Stimulated activated naive CD4-positive, alpha-beta T cell treated with Interleukin-2 at 50 U/mL for 16 hours (primary cell): Measurements from ENCODE around the gene SLC9A9.

ENCODE experiments used
- DNase-seq: peaks from one replicate; lab custom pipeline; 2025; lab: John Stamatoyannopoulos, UW

SLC9A9 gene

GRCh38 chr3:143321058-143321769, 527.1 kb downstream of the SLC9A9 start:
- DNase-seq: no peak

GRCh38 chr3:143315766-143316165, 532.5 kb downstream of the SLC9A9 start:
- no peak for DNase-seq

GRCh38 chr3:143314251-143315093, 533.8 kb downstream of the SLC9A9 start:
- DNase-seq: no peak

GRCh38 chr3:143313893-143314188, 534.4 kb downstream of the SLC9A9 start:
- no peak for DNase-seq

DNA sequence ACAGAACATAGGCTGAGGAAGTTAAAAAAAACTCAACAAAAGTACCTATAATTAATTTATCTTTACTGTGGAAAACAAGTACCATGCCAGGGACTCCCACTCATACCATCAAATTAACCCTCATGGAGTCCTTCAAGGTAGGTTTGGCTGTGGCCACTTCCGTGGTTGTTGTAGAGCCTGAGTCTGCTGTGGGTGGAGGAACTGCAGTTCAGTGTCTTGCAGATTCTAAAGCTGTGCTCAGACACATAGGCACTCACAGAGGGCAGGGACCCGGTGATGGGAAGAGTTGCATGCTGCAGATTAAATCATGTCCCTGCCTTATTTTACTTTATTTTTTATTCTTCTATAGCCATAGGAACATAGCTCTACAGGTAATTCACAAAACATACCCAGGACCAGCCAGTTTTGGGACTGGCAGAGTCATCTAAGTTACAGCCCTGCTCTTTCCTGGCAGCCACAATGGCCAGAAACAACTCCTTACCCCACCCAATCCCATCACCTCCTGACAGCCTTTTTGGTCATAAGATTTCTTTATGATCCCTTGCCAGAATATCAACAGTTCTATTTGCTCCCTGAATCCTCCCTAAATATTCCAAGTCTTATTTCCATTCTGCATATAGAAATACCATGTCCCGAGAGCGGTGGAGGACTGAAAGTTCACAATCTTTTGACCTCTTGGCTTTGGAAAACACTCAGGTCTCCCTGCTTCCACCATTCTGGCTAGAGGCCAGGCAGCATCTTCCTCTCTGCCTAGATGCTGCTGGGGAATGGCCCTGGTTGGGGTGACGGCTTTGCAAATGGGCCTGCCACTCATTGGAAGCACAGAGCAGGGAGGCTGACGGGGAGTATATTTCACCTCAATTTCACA, 535.0 kb downstream of the SLC9A9 start:
- no peak for DNase-seq

GRCh38 chr3:143311096-143311495, 537.2 kb downstream of the SLC9A9 start:
- DNase-seq: no peak

- DNase-seq: no peak
These were observed 538.6 kb downstream of the SLC9A9 start for GRCh38 chr3:143309705-143310104.

- no peak for DNase-seq
These were observed 540.6 kb downstream of the SLC9A9 start for GRCh38 chr3:143307613-143308183.

DNA sequence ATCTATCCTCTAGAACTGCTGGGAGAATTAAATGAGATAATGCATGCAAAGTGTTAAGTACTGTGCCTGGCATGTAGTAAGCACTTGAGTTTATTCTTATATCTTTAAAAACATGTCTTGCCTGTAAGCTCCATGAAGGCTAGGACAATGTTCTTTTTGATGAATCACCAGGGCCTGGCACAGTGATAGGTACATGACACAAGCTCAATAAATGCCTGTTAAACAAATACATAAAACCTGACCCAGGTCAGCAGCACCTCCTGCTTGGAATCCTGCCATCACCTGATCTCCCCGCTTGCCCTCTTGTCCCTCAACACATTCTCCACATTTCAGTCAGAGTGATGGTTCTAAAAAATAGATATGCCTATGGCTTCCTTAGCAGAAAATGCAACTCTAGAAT, 541.9 kb downstream of the SLC9A9 start:
- no peak for DNase-seq

DNA sequence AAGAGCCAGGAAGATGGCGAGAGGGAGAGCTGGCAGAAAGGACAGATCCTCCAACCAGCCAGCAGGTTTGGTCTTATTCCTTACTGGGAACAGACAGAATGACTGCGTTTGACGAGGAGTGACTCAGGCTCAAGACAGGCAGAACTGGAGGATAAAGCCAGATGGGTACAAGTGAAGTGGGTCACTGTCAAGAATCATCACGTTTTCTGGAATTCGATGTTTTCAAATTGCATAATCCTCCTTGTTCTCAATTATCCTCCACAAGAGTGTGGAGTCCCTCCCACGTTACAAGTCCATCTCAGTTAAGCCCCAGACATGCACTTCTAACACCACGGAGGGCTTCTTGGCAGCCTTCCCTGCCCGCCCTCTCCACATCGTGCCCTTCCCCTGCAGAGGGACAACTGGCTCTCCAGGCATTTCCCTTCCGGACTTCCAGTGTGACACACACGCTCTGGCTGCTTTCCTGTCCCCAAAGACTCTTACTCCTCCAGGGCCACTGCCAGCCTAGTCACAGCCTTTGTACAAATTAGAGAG, 545.6 kb downstream of the SLC9A9 start:
- no peak for DNase-seq

DNA sequence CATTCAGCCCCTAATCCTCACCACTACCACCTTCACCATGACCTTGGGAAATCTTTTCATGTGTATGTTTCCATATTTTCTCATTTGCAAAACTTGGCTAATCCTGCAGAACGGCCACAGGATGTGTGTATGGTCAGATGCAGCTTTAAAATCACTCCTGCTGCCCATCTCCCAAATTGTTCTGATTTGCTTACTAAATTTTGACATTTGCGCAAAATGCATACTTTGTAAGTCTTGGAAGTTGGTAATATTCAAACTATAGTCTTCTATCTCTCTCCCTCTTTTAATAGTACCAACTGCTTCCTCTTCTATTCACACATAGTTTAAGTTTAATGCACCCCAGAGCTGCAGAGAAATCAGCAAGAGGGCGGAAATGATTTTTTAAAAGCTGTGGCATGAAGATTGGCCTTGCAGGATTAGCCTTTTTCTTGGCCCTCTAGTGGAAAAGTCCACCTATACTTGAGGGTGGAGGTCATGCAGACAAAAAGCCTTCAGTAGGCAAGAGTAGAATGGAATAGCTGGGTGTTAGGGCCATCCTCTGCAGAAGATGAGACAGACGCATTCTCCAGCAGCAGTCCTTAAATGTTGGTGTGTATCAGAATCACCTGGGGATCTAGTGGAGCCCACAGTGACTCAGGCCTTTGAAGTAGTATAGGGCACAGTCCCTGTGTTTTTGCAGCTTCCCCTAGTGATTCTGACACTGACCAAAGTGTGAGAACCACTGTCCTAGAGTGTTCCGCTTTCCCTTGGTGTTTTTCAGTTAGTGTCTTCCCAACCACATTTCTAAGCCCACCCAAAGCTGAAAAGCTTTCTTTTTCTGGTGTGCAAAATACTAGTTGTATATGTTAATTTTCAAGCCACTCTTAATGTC, 547.0 kb downstream of the SLC9A9 start:
- no peak for DNase-seq

DNA sequence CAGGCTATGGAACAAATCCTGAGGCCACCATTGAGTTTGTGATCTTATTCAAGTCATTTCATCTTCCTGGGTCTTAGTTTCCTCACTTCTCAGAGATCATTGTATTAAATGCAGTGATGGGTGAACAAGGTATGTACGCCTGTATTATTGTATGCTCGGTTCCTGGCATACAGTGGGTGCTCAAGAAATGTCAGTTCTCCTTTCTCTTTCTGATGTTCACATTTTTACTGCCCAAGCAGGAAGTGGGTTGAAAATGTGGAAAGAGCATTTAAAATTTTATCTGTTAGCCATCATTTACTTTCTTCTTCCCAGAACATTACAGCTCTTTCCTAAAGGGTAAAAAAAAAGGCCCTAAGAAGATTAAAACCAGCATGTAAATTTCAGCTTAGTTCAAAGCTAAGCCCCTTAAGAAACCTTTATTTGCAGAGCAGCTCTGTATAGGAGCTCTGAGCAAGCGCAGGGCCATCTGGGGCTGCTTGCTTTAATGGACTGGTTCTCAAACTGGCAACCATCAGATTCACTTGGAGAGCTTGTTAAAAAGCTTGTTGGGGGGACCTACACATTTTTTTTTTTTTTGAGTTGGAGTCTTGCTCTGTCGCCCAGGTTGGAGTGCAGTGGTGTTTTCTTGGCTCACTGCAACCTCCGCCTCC, 549.3 kb downstream of the SLC9A9 start:
- DNase-seq: no peak

GRCh38 chr3:143298380-143298779, 549.9 kb downstream of the SLC9A9 start:
- DNase-seq: no peak

DNA sequence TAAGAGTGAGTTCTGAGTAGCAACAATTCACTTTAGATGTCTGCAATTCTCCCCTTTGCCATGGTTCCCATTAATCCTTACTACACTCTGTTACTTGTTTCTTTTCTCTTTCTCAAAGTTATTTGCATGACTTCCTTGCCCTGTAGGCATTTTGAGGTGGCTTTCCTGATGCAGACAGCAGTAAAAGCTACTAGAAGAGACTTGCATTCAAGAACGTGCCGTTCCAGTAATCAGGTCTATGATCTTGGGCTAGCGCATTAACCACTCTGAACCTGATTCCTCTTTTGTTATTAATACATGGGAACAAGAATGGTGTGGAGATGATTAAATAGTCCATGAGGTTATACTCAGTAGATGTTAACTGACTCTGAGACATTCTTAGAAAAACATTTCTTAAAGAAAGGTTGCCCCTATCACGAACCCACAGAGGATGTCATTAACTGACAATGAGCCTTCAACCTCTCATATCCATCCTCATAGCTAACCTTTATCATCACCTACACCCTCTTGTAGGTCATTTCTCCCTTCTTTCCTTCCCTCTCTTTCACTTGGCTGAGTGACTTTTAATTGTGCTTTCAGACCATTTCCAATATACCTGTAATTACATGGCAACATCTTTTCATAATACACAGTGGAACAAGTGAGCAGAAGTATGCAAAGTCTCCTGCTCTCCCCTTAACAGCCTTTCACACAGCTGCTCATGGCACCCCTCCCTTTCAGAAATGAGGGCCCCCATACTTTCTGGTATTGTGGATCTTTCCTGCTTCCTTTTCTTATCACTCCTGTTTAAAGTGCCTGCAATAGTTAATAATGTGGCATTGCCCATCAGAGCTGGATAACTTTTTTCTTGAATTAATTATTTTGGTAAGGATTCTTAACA, 552.8 kb downstream of the SLC9A9 start:
- no peak for DNase-seq

GRCh38 chr3:143294188-143294587, 554.1 kb downstream of the SLC9A9 start:
- no peak for DNase-seq

DNA sequence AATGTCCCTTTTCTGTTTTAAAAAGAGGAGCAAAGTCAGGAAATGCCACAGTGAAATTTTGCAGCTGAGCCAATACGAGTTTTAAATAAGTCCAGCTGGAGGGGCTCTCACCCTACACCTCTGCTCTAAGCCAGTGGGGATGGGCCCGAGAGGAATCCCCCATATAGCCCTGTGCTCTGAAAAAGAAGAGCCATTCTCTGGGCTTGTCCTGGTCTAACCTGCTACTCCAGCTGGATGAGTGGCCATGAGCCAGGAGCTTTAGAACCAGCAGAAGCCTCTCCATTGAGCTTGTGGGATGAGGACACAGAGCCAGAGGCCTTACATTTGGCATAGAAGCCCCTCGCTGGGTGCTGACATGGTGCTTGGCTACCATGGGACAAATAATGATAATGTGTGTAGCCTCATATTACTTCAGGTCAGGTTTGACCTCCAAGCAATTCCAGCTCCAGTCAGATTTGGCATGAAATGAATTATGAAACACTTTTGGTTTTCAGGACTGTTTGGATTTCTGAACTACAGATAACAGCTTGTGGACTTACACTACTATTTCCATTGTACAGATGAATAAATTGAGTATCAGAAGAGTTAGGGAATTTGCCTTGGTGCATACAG, 556.3 kb downstream of the SLC9A9 start:
- no peak for DNase-seq

- DNase-seq: no peak
These were observed 559.3 kb downstream of the SLC9A9 start for GRCh38 chr3:143288944-143289343.

GRCh38 chr3:143287403-143287802, 560.9 kb downstream of the SLC9A9 start:
- DNase-seq: no peak

- no peak for DNase-seq
These were observed 561.8 kb downstream of the SLC9A9 start for GRCh38 chr3:143286392-143287010.
